ENCODE results near the gene TMTC1.

DNA sequence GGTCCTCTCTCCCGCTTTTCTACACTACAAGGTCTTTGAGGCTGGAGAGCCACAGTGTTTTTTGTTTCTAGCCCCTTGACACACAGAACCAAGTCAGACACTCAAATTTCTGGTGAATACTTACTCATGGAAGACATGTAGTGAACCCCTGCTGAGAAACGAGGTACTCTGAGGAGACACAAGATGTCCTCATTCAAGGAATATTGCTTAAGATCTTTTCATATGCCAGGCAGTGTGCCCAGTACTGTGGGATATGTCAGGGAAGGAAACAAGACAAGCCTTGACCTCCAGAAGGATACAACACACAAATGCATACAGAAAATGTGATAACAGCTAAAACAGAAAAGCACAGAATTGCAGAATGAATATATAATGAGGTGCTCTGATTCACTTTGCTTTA, 75.9 kb downstream of the TMTC1 start:
- no peak for TF ChIP-seq NFIC (IDR thresholded peaks at IDR 0.05)
- TF ChIP-seq EP300 (IDR thresholded peaks at IDR 0.05; ENCODE audit: borderline replicate concordance) = no peak
- TF ChIP-seq, protein P1, sequence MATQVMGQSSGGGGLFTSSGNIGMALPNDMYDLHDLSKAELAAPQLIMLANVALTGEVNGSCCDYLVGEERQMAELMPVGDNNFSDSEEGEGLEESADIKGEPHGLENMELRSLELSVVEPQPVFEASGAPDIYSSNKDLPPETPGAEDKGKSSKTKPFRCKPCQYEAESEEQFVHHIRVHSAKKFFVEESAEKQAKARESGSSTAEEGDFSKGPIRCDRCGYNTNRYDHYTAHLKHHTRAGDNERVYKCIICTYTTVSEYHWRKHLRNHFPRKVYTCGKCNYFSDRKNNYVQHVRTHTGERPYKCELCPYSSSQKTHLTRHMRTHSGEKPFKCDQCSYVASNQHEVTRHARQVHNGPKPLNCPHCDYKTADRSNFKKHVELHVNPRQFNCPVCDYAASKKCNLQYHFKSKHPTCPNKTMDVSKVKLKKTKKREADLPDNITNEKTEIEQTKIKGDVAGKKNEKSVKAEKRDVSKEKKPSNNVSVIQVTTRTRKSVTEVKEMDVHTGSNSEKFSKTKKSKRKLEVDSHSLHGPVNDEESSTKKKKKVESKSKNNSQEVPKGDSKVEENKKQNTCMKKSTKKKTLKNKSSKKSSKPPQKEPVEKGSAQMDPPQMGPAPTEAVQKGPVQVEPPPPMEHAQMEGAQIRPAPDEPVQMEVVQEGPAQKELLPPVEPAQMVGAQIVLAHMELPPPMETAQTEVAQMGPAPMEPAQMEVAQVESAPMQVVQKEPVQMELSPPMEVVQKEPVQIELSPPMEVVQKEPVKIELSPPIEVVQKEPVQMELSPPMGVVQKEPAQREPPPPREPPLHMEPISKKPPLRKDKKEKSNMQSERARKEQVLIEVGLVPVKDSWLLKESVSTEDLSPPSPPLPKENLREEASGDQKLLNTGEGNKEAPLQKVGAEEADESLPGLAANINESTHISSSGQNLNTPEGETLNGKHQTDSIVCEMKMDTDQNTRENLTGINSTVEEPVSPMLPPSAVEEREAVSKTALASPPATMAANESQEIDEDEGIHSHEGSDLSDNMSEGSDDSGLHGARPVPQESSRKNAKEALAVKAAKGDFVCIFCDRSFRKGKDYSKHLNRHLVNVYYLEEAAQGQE (IDR thresholded peaks at IDR 0.05; ENCODE audit: low read depth) = no peak
- TF ChIP-seq TAF1 (IDR thresholded peaks at IDR 0.05; ENCODE audit: low read depth) = no peak
- TF ChIP-seq, protein P2, sequence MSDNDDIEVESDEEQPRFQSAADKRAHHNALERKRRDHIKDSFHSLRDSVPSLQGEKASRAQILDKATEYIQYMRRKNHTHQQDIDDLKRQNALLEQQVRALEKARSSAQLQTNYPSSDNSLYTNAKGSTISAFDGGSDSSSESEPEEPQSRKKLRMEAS (IDR thresholded peaks at IDR 0.05) = no peak
- no peak for TF ChIP-seq RAD21 (IDR thresholded peaks at IDR 0.05; ENCODE audit: low read depth)
- no peak for TF ChIP-seq EGR1 (IDR thresholded peaks at IDR 0.05)
- TF ChIP-seq YY1 (IDR thresholded peaks at IDR 0.05; ENCODE audit: low read depth) = no peak
- TF ChIP-seq CEBPB (IDR thresholded peaks at IDR 0.05) = no peak
